ENCODE results near the gene HMOX1.

HMOX1 gene, protein sequence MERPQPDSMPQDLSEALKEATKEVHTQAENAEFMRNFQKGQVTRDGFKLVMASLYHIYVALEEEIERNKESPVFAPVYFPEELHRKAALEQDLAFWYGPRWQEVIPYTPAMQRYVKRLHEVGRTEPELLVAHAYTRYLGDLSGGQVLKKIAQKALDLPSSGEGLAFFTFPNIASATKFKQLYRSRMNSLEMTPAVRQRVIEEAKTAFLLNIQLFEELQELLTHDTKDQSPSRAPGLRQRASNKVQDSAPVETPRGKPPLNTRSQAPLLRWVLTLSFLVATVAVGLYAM

DNA sequence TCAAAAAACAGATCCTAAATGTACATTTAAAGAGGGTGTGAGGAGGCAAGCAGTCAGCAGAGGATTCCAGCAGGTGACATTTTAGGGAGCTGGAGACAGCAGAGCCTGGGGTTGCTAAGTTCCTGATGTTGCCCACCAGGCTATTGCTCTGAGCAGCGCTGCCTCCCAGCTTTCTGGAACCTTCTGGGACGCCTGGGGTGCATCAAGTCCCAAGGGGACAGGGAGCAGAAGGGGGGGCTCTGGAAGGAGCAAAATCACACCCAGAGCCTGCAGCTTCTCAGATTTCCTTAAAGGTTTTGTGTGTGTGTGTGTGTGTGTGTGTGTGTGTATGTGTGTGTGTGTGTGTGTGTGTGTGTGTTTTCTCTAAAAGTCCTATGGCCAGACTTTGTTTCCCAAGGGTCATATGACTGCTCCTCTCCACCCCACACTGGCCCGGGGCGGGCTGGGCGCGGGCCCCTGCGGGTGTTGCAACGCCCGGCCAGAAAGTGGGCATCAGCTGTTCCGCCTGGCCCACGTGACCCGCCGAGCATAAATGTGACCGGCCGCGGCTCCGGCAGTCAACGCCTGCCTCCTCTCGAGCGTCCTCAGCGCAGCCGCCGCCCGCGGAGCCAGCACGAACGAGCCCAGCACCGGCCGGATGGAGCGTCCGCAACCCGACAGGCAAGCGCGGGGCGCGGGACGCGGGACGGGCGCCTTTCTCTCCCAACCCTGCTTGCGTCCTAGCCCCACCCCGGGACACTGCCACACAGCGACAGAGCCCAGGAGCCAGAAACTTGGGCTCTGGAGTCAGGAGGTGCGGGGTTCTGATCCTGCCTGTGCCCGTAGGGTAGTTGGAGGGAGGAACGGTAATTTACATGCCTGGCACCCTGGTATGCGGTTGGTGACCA lies at the start of gene HMOX1:
Gene HMOX1, plus strand, starts transcription at position 560 of the 887 bp plus-strand sequence. Its CDS starts 78 bp downstream, at position 638.
- no peak for DNase-seq (ENCODE audit: low read depth)

DNA sequence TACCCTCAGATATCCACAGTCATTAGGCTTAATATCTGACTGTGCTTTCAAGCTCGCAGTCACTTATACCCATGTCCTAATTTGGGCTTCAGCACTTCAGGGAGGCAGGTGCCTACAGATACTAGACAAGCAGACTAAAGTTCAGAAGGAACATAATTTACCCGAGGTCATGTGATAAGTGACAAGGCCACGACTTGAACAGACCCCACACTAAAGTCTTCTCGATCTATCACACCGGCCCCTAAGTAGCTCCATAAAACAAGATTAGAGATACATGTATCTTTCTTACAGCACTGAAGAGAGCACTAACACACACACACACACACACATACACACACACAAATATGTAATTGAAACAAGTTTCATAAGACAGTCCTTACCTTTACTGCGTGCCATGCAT lies 48.6 kb upstream of the HMOX1 start:
- no peak for DNase-seq (ENCODE audit: low read depth)

DNA sequence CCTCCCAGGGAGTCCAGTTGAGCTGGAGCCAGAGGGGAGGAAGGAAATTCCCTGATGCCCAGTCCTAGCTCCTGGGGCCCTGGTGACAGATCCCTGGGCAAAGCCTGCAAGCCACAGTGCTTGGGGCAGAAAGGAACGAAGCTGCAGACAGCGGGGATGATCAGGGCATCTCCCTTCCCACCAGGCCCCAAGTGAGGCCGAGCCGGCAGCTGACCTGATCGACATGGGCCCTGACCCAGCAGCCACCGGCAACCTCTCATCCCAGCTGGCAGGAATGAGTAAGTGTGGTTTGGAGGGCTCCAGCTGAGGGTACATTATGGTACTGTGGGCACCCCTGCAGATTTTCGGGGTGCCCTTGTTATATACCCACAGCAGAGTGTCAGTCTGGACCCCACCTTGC lies 47.7 kb upstream of the HMOX1 start:
- DNase-seq (ENCODE audit: low read depth), result no peak

- no peak for DNase-seq (ENCODE audit: low read depth)
Measured at GRCh38 chr22:35334004-35334403, 46.9 kb upstream of the HMOX1 start.

GRCh38 chr22:35335468-35335867 lies 45.4 kb upstream of the HMOX1 start:
- no peak for DNase-seq (ENCODE audit: low read depth)

DNA sequence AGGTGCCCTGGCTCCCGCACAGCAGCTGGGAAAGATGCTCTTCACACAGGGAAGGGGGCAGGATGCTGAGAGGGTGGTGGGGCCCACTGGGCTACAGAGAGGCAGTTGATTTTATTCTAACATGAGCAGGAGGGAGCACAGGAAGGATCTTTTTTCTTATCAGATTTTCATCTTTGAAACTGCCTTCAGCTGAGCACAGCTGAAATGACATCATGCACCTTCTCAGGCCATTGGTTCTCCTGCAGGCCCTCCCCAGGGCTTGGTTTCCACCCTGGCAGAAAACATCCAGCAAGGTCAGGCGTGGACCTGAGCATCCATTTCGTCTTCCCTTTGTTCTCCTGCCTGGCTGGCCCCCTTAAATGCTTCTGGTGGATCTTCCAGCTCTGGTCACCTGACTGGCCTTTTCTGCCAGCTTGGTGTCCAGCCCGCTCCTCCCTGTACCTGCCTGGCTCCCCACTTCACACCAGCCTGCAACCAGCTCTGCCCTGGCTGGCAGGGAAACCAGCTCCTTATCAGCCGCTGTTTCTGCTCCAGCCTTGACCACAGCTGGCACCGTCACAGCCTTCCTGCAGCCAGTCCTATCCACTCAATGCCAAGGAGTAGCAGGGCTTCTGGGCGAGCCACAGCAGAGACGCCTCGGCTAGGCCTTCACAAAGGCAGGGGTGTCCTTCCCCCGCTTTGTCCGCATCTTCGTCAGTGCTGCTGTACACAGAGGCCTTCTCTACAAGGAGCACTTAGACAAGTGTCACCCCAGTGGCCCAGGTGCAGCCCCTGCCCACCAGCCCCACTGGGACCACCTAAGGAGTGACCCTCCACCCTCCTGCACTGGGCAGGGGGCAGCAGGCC lies 44.7 kb upstream of the HMOX1 start:
- DNase-seq (ENCODE audit: low read depth), result no peak

GRCh38 chr22:35337932-35338331 lies 43.0 kb upstream of the HMOX1 start:
- no peak for DNase-seq (ENCODE audit: low read depth)

GRCh38 chr22:35341090-35341874 lies 39.6 kb upstream of the HMOX1 start:
- DNase-seq (ENCODE audit: low read depth), result no peak

GRCh38 chr22:35342390-35342789 lies 38.5 kb upstream of the HMOX1 start:
- no peak for DNase-seq (ENCODE audit: low read depth)

- no peak for DNase-seq (ENCODE audit: low read depth)
Measured at GRCh38 chr22:35343664-35344550, 37.0 kb upstream of the HMOX1 start.

DNA sequence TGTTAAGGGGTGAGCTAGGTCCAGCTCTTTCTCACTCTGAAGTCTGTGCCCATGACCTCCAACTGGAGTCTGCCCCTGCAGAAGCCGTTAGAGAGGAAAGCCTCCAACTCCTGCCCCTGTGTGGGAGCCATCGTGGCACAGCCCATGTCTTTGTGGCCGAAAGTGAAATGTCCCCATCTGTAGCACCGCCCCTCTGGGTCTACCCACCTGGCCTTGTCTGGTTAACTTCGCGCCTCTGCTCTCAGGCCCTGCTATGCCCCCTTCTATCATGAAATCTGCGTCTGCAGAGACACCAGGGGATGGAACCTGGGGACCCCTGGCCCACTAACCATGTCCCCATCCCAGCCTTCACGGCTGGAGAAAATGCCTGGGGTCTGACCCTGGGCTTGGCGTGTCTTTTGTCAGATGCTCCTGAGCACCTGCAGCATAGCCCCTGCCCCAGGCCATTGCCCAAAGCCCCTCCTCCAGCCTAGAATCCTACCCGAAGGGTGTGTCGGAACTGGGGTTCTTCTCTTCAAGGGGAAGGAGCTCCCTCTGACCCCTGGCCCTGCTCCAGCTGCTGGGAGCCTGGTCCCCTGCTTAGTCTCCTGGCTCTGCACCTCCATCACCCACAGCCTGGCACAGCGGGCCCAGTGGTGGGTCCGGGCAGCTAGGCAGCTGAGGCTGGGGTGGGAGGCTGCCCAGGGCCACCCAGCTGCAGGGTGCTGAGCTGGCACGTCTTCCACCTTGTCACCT lies 35.8 kb upstream of the HMOX1 start:
- DNase-seq (ENCODE audit: low read depth), result no peak

DNA sequence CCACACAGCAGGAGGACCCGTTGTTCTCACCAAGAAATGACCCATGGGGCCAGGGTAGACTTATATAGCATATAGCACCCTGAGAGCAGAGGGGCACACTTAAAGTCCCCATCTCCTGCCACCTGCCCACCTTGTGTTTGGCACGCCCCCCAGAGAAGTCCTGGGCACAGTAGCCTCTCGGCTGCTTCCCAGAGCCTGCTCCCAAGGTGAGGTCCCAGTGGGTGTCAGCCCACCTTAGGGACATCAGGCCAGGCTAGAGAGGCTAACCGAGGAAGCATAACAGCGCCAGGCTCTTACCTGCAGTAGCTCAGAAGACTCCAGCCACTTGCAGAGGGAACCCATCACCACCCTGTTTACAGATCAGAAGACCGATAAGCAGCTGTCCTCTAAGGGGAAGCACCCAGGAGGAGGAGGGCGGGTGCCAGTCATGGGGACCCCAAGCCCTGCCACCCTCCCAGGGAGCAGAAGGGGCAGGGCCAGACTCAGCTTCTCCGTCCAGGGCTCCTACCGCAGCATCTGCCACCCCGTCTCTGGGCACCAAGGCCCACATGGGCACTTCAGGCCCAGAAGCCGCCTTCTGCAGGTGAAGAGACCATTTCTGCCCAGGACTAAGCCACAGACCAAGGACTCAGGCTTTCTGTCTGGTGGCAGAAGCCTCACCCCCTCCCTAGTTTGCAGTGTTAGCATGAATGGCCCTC lies 34.9 kb upstream of the HMOX1 start:
- DNase-seq (ENCODE audit: low read depth), result no peak

DNA sequence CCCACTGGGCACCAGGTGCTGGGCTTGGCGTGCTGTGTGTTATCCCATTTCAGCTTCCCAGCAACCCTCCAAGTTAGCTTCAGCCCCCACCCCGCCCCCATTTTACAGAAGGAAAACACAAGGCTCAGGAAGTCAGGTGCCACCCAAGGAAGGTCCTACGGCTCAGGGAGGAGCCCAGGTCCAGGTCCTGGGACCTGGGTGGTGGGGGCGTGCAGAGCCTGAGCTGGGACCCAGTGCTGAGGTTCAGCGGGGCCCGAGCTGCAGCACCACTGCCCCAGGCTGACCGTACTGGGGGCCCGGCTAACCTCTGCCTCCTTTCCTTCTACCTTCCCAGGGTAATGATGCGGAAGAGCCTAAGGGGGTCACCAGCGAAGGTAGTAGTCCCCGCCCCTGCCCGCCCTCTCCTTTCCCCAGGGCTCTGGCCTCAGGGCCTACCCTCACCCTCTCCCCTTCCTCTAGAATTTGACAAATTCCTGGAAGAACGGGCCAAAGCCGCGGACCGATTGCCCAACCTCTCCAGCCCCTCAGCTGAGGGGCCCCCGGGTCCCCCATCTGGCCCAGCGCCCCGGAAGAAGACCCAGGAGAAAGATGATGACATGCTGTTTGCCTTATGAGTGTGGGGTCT lies 34.2 kb upstream of the HMOX1 start:
- no peak for DNase-seq (ENCODE audit: low read depth)

GRCh38 chr22:35347462-35347861 lies 33.4 kb upstream of the HMOX1 start:
- DNase-seq (ENCODE audit: low read depth), result no peak

DNA sequence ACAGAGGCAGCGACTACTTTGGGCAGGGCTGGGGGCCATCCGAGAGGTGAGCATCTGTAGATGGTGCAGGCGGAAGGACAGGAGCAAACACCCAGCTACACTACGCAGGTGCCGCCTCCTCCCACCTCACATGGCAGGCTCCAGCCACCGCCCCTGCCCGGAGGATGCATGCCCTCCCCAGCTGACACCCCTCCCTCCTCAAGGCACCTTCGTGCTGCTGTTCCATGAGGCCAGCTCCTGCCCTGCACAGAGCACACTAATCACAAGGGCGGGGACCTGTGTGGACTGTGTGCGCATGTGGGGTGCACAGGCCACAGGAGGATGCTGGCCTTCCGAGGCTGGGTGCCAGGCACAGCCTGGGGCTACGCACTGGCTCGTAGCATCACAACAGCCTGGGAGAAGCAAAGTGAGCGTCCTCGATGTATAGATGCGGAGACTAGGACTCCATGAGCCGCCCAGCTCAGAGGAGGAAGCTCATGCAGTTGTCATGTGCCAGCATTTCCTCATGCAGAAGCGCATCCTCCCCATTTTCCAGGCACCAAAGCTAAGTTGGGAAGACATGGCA lies 32.8 kb upstream of the HMOX1 start:
- no peak for DNase-seq (ENCODE audit: low read depth)

GRCh38 chr22:35348703-35349102 lies 32.2 kb upstream of the HMOX1 start:
- DNase-seq (ENCODE audit: low read depth), result no peak

GRCh38 chr22:35349368-35349703 lies 31.6 kb upstream of the HMOX1 start:
- DNase-seq (ENCODE audit: low read depth), result no peak

DNA sequence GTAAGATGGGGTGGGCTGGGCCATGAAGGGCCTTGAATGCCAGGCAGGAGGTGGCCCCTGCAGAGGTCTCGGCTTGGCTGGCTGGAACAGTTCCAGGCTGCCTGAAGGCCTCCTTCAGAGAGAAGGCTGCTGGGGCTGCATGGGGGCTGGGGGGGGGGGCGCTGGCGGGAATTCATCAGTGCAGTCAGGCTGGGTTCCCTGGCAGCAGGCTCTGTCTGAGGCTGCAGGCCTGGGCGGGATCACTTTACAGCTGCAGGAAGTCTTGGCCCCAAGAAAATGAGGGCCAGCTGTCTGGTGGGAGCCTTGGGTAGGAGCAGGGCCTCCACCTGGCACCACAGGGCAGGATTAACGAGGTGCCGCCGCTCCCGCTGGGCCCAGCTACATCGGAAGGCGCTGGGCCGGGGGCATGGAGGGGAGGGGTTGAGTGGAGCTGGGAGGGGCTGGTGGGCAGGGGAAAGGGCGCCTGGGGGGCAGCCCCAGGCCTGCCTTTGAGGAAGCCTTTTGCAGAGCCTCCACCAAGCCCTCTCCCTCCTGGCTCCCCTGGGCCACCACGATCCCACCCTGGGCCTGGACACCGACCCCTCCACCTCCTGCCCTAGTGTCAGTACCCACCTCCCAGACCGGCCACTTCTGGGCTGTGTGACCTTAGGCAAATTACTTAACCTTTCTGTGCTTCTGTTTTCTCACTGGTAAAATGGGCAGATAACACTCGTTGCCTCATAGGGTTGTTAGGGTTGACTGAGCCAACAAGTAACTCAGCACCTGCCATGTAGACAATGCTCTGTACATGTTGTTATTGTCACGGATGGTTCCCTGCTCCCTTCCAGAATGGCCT lies 31.0 kb upstream of the HMOX1 start:
- no peak for DNase-seq (ENCODE audit: low read depth)

All from HS-5 (cell line).